Measurements from ENCODE around the gene GPATCH8.

- TF ChIP-seq, protein P1, sequence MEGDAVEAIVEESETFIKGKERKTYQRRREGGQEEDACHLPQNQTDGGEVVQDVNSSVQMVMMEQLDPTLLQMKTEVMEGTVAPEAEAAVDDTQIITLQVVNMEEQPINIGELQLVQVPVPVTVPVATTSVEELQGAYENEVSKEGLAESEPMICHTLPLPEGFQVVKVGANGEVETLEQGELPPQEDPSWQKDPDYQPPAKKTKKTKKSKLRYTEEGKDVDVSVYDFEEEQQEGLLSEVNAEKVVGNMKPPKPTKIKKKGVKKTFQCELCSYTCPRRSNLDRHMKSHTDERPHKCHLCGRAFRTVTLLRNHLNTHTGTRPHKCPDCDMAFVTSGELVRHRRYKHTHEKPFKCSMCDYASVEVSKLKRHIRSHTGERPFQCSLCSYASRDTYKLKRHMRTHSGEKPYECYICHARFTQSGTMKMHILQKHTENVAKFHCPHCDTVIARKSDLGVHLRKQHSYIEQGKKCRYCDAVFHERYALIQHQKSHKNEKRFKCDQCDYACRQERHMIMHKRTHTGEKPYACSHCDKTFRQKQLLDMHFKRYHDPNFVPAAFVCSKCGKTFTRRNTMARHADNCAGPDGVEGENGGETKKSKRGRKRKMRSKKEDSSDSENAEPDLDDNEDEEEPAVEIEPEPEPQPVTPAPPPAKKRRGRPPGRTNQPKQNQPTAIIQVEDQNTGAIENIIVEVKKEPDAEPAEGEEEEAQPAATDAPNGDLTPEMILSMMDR (IDR thresholded peaks at IDR 0.05): no peak
- no peak for TF ChIP-seq POLR2A (IDR thresholded peaks at IDR 0.05)
Measured at GRCh38 chr17:44384281-44384822, 118.9 kb downstream of the GPATCH8 start.

All from body of pancreas (tissue), 4 donors.